GM12878 (cell line): Measurements from ENCODE around the gene CARD11. TPM values are rescaled to one million over a fixed set of nuclear protein-coding genes. Genes with fewer than 3 reads are reported as not detected.

Source experiments
- ATAC-seq: fragments of 200-7000 bp; cut with Tn5 transposase; 3 replicates; pipeline ENCODE4 v1.9.1; 2020; ENCODE audit warnings: mild to moderate bottlenecking, moderate library complexity
- BruUV-seq: library from RNA; stranded (reverse); fragments of 400-500 nt; replicated peaks from 2 replicates; lab custom pipeline; 2021; lab: Mats Ljungman, UMichigan
- CTCF ChIA-PET: fragments of 300-600 bp; sonication (Branson Sonifier 250); formaldehyde crosslinking; extraction: SDS; loops from one replicate; lab custom pipeline; 2021; ENCODE audit warnings: inconsistent platforms; lab: Yijun Ruan, JAX
- POLR2A ChIA-PET: fragments of 350-600 bp; formaldehyde crosslinking; extraction: SDS; loops from one replicate; lab custom pipeline; 2021; ENCODE audit warnings: inconsistent platforms; lab: Charles Lee
- RAD21 ChIA-PET: fragments of 300-600 bp; sonication (Branson Sonifier 250); formaldehyde crosslinking; loops from one replicate; lab custom pipeline; 2023; ENCODE audit warnings: antibody characterized with exemption; ENCODE audit not compliant: unreplicated experiment; lab: Charles Lee
- SMC1A ChIA-PET: fragments of 300-600 bp; sonication (Branson Sonifier 250); formaldehyde crosslinking; loops from one replicate; lab custom pipeline; 2023; ENCODE audit not compliant: unreplicated experiment, uncharacterized antibody; lab: Charles Lee
- DNase-seq: peaks from one replicate; pipeline ENCODE4 v3.0.0-alpha.2; 2011; ENCODE audit warnings: low read depth, low spot score
- FAIRE-seq: peaks from 3 replicates; lab custom pipeline; 2011; peaks lifted over from hg19 to GRCh38; lab: Jason Lieb, UNC
- H2AFZ ChIP-seq: 2 replicates; pipeline ENCODE4 v1.6.0; 2011; ENCODE audit warnings: low read depth, low read length, control low read depth; ENCODE audit not compliant: control insufficient read depth
- H3K27ac ChIP-seq: 2 replicates; pipeline ENCODE4 v1.5.1; 2011; ENCODE audit warnings: control low read depth; ENCODE audit not compliant: control insufficient read depth, insufficient read depth
- H3K27me3 ChIP-seq, 2 experiments: replicated peaks in 1 of 2; 2 replicates each; pipeline versions ENCODE4 v1.6.0 to v1.6.1; 2011; ENCODE audit warnings: low read length in 1 of 2; ENCODE audit not compliant: control insufficient read depth in 2 of 2, insufficient read depth in 2 of 2
- H3K36me3 ChIP-seq, 2 experiments: 2 replicates each; pipeline ENCODE4 v1.5.1; 2011; ENCODE audit warnings: low read length in 1 of 2; ENCODE audit not compliant: control insufficient read depth in 2 of 2, insufficient read depth in 2 of 2
- H3K4me1 ChIP-seq: 2 replicates; pipeline ENCODE4 v1.6.1; 2011; ENCODE audit warnings: mild to moderate bottlenecking, low read length, moderate library complexity, mixed read lengths; ENCODE audit not compliant: control insufficient read depth, insufficient read depth
- H3K4me2 ChIP-seq: 2 replicates; pipeline ENCODE4 v1.6.0; 2011; ENCODE audit warnings: control low read depth; ENCODE audit not compliant: control insufficient read depth, insufficient read depth
- H3K4me3 ChIP-seq: fragments of 200-600 bp; sonication (generic); 2 replicates; pipeline ENCODE4 v1.5.1; 2016
- H3K79me2 ChIP-seq: 2 replicates; pipeline ENCODE4 v1.6.0; 2011; ENCODE audit warnings: low read length; ENCODE audit not compliant: control insufficient read depth, insufficient read depth
- H3K9ac ChIP-seq: 2 replicates; pipeline ENCODE4 v1.8.0; 2011; ENCODE audit warnings: low read length, control low read depth, mixed read lengths; ENCODE audit not compliant: control insufficient read depth, insufficient read depth
- H3K9me3 ChIP-seq: replicated peaks from 3 replicates; pipeline ENCODE4 v1.5.1; 2011; ENCODE audit warnings: mild to moderate bottlenecking, low read length; ENCODE audit not compliant: control insufficient read depth, insufficient read depth
- H4K20me1 ChIP-seq: 2 replicates; pipeline ENCODE4 v1.6.0; 2011; ENCODE audit not compliant: control insufficient read depth, insufficient read depth
- CEBPB ChIP-seq, 2 experiments: fragments of 150-350 bp in 1 of 2; IDR thresholded peaks; 2 replicates each; pipeline ENCODE4 v1.6.1; 2012 to 2014; ENCODE audit warnings: low read depth in 2 of 2, low read length in 2 of 2, borderline replicate concordance in 1 of 2, inconsistent platforms in 1 of 2
- CHD4 ChIP-seq: fragments of 200-600 bp; sonication (generic); IDR thresholded peaks from 2 replicates; pipeline ENCODE4 v1.6.1; 2016; ENCODE audit warnings: mild to moderate bottlenecking
- HDAC2 ChIP-seq: fragments of 200-600 bp; sonication (generic); IDR thresholded peaks from 2 replicates; pipeline ENCODE4 v1.6.1; 2017
- IRF4 ChIP-seq: IDR thresholded peaks from 2 replicates; pipeline ENCODE4 v1.6.1; 2011; ENCODE audit warnings: low read depth, low read length
- MEF2A ChIP-seq: IDR thresholded peaks from 2 replicates; pipeline ENCODE4 v1.6.1; 2011; ENCODE audit warnings: low read depth, mild to moderate bottlenecking, low read length, moderate library complexity; ENCODE audit not compliant: insufficient read depth
- NBN ChIP-seq: fragments of 450-650 bp; IDR thresholded peaks from 2 replicates; pipeline ENCODE4 v1.6.1; 2016
- NFXL1 ChIP-seq: fragments of 450-650 bp; IDR thresholded peaks from 2 replicates; pipeline ENCODE4 v1.6.1; 2017; ENCODE audit warnings: antibody characterized with exemption, mild to moderate bottlenecking, borderline replicate concordance
- NKRF ChIP-seq: fragments of 450-650 bp; conservative IDR thresholded peaks from 2 replicates; pipeline ENCODE4 v1.6.1; 2017; ENCODE audit warnings: mild to moderate bottlenecking, moderate library complexity
- PAX5 ChIP-seq: IDR thresholded peaks from 2 replicates; pipeline ENCODE4 v1.6.1; 2011; ENCODE audit warnings: low read depth, low read length, borderline replicate concordance
- POLR2AphosphoS5 ChIP-seq: IDR thresholded peaks from 2 replicates; pipeline ENCODE4 v1.6.1; 2011; ENCODE audit warnings: mild to moderate bottlenecking, low read length, inconsistent platforms
- RELA ChIP-seq: fragments of 450-650 bp; IDR thresholded peaks from 2 replicates; pipeline ENCODE4 v1.8.0; 2014; ENCODE audit warnings: borderline replicate concordance; ENCODE audit not compliant: partially characterized antibody
- SKIL ChIP-seq: fragments of 450-650 bp; IDR thresholded peaks from 2 replicates; pipeline ENCODE4 v1.6.1; 2017; ENCODE audit warnings: mild to moderate bottlenecking, low read depth, inconsistent platforms; ENCODE audit not compliant: poor library complexity, severe bottlenecking
- STAT3 ChIP-seq: IDR thresholded peaks from 2 replicates; pipeline ENCODE4 v1.6.1; 2011; ENCODE audit warnings: low read depth, low read length, improper control_type of control experiment
- YBX1 ChIP-seq: fragments of 450-650 bp; IDR thresholded peaks from 2 replicates; pipeline ENCODE4 v1.6.1; 2016; ENCODE audit warnings: antibody characterized with exemption
- ZNF217 ChIP-seq: fragments of 450-650 bp; IDR thresholded peaks from 2 replicates; pipeline ENCODE4 v1.6.1; 2017; ENCODE audit warnings: antibody characterized with exemption, mild to moderate bottlenecking
- ZSCAN29 ChIP-seq: fragments of 450-650 bp; IDR thresholded peaks from 2 replicates; pipeline ENCODE4 v1.6.1; 2017; ENCODE audit warnings: mild to moderate bottlenecking, moderate library complexity
- WGBS: methylation state at CpG from one replicate; pipeline ENCODE4 v1.1.6; 2016; ENCODE audit warnings: low lambda C conversion rate; ENCODE audit not compliant: insufficient replicate concordance, insufficient coverage; ENCODE audit errors: missing lambda C conversion rate; 5-methylcytosine and 5-hydroxymethylcytosine counted together
- in situ Hi-C: fragments of 300-500 bp; cut with MboI; formaldehyde crosslinking; loops from 9 replicates; pipeline ENCODE4 v1.14.3; 2018; ENCODE audit warnings: mixed read lengths
- intact Hi-C: fragments of 100-400 bp; cut with micrococcal nuclease; formaldehyde crosslinking; loops from one replicate; pipeline ENCODE4 v1.14.2; 2022; ENCODE audit not compliant: unreplicated experiment
- polyA plus RNA-seq, 11 experiments: library from polyadenylated mRNA; depleted of rRNA in 4 of 11; unstranded in 6 of 11; stranded (reverse) in 5 of 11; fragments of >200 nt; fragmentation: Nextera tagmentation in 4 of 11; fragmentation: Illumina TruSeq in 1 of 11; extraction: Ambion mirVana in 4 of 11; extraction: Trizol in 1 of 11; gene quantifications; 1 replicate in 1 of 11; 2 replicates in 10 of 11; pipeline versions ENCODE4 v1.2.1 to v1.2.3, GENCODE V29; 2011 to 2016; ENCODE audit warnings: inconsistent platforms in 2 of 11, missing spikeins in 2 of 11, low read depth in 1 of 11
- total RNA-seq, 4 experiments: library from RNA; depleted of rRNA in 3 of 4; stranded (reverse); fragments of >200 nt in 3 of 4; fragmentation: Illumina TruSeq in 1 of 4; extraction: Trizol in 1 of 4; gene quantifications; 2 replicates each; pipeline versions ENCODE4 v1.2.1 to v1.2.3, GENCODE V29; 2013 to 2021

The CARD11 gene
- total and polyA plus RNA-seq, 10 of the 15 experiments (the other 5 are each of a cell fraction or from before 2014, with no cell fraction given) = 0.27 to 72.0 (median 28.4) TPM

GRCh38 chr7:3011211-3011852, 32.3 kb downstream of the CARD11 start (continued):
- no peak for TF ChIP-seq SKIL

- Histone ChIP-seq H3K4me3 (no peak overlapping the region), H3K9me3 (no peaks in the 10 kb centered on the region), H3K36me3 (peaks cover 0 to 3% of the 10 kb centered on the region in 2 experiments; a peak in 2 of 4 replicates), H4K20me1 (no peaks in the 10 kb centered on the region; the same call in 1 of the 2 replicates), H3K27ac (no peak overlapping the region), H3K4me1 (peaks cover 4% of the 10 kb centered on the region; the same call in 1 of the 2 replicates), H3K27me3 (no peaks in the 10 kb centered on the region), H3K79me2 (no peaks in the 10 kb centered on the region; the same call in 1 of the 2 replicates), H3K4me2 (no peak overlapping the region), H2AFZ (no peak overlapping the region), H3K9ac (no peak overlapping the region)
- POLR2A ChIA-PET = no interaction called here
- intact Hi-C loops = no loop called here
- SMC1A ChIA-PET = no interaction called here
- FAIRE-seq = no peak
- ATAC-seq = no peak
- CTCF ChIA-PET = interaction anchor here (1.0 to 2.0 kb wide), 2 partner anchors 12 to 31 kb away, joined by 4 to 5 read pairs; no protein-coding TSS in a partner anchor
- WGBS = 80% methylated on average over 7 of the region's 7 CpGs
- DNase-seq = no peak
- in situ Hi-C loops = no loop called here
- BruUV-seq = no TSS peak
- RAD21 ChIA-PET = no interaction called here
- TF ChIP-seq MEF2A (no peak), NBN (no peak), IRF4 (no peak), CHD4 (no peak), ZSCAN29 (no peak), ZNF217 (no peak), NFXL1 (no peak), RELA (no peak), CEBPB (IDR thresholded peaks at IDR 0.05; ENCODE audit: borderline replicate concordance in 1 of 2, low read depth in 2 of 2, low read length in 2 of 2) (no peak), HDAC2 (no peak), STAT3 (no peak), SKIL (no peak), PAX5 (no peak), NKRF (no peak), POLR2AphosphoS5 (no peak), YBX1 (no peak)
These were observed 33.5 kb downstream of the CARD11 start for GRCh38 chr7:3010161-3010560.
